GM23338 (cell line): ENCODE data around the gene ARSI. TPM values are rescaled to one million over a fixed set of nuclear protein-coding genes. Genes with fewer than 3 reads are reported as not detected.

Experiments
- ATAC-seq: fragments of 200-7000 bp; cut with Tn5 transposase; 3 replicates; pipeline ENCODE4 v1.9.1; 2020
- DNase-seq: peaks from one replicate; pipeline ENCODE4 v3.0.0-alpha.2; 2015; ENCODE audit warnings: low spot score
- H2AFZ ChIP-seq: fragments of 200-600 bp; sonication (generic); 2 replicates; pipeline ENCODE4 v1.8.0; 2016; ENCODE audit warnings: antibody characterized with exemption, mild to moderate bottlenecking, moderate library complexity
- H3F3A ChIP-seq: fragments of 200-600 bp; sonication (generic); replicated peaks from 2 replicates; pipeline ENCODE4 v1.8.0; 2017; ENCODE audit warnings: antibody characterized with exemption, mixed run types, low read depth
- H3K27ac ChIP-seq: fragments of 200-600 bp; sonication (generic); 2 replicates; pipeline ENCODE4 v1.6.1; 2016; ENCODE audit warnings: low read depth
- H3K27me3 ChIP-seq: fragments of 200-600 bp; sonication (generic); 2 replicates; pipeline ENCODE4 v1.8.0; 2016; ENCODE audit warnings: mild to moderate bottlenecking, mixed run types, moderate library complexity; ENCODE audit not compliant: insufficient read depth
- H3K36me3 ChIP-seq: fragments of 200-600 bp; sonication (generic); 2 replicates; pipeline ENCODE4 v1.8.0; 2016; ENCODE audit warnings: mild to moderate bottlenecking; ENCODE audit not compliant: insufficient read depth
- H3K4me1 ChIP-seq: fragments of 200-600 bp; sonication (generic); 2 replicates; pipeline ENCODE4 v1.8.0; 2016; ENCODE audit warnings: mild to moderate bottlenecking, moderate library complexity; ENCODE audit not compliant: insufficient read depth
- H3K4me2 ChIP-seq: fragments of 200-600 bp; sonication (generic); 2 replicates; pipeline ENCODE4 v1.7.1; 2017; ENCODE audit warnings: mixed run types
- H3K4me3 ChIP-seq: fragments of 200-600 bp; sonication (generic); 2 replicates; pipeline ENCODE4 v1.6.1; 2016; ENCODE audit warnings: mixed run types
- H3K79me2 ChIP-seq: fragments of 200-600 bp; sonication (generic); replicated peaks from 2 replicates; pipeline ENCODE4 v1.8.0; 2017; ENCODE audit warnings: mild to moderate bottlenecking; ENCODE audit not compliant: insufficient read depth
- H3K9me2 ChIP-seq: fragments of 200-600 bp; sonication (generic); 2 replicates; pipeline ENCODE4 v1.8.0; 2017; ENCODE audit not compliant: insufficient read depth
- H4K20me1 ChIP-seq: fragments of 200-600 bp; sonication (generic); replicated peaks from 2 replicates; pipeline ENCODE4 v1.8.0; 2017; ENCODE audit warnings: mild to moderate bottlenecking; ENCODE audit not compliant: insufficient read depth
- H3K27ac Mint-ChIP-seq: 2 replicates; pipeline ENCODE4 v1.8.0; 2020; ENCODE audit warnings: inconsistent platforms, mild to moderate bottlenecking, moderate library complexity, mixed read lengths
- H3K27me3 Mint-ChIP-seq: 3 replicates; pipeline ENCODE4 v1.8.0; 2022; ENCODE audit warnings: low read depth, mild to moderate bottlenecking, moderate library complexity, mixed read lengths, inconsistent platforms; ENCODE audit not compliant: insufficient read depth, poor library complexity
- H3K36me3 Mint-ChIP-seq: 3 replicates; pipeline ENCODE4 v1.8.0; 2021; ENCODE audit warnings: low read depth, mild to moderate bottlenecking, inconsistent platforms, moderate library complexity, mixed read lengths
- H3K4me1 Mint-ChIP-seq: 3 replicates; pipeline ENCODE4 v1.8.0; 2020; ENCODE audit warnings: mild to moderate bottlenecking, inconsistent platforms, mixed read lengths
- H3K4me3 Mint-ChIP-seq: 3 replicates; pipeline ENCODE4 v1.8.0; 2021; ENCODE audit warnings: moderate library complexity, mild to moderate bottlenecking, inconsistent platforms, mixed read lengths
- H3K9me3 Mint-ChIP-seq: 3 replicates; pipeline ENCODE4 v1.8.0; 2020; ENCODE audit warnings: moderate library complexity, mild to moderate bottlenecking, inconsistent platforms, mixed read lengths
- EZH2 ChIP-seq: fragments of 200-600 bp; sonication (generic); IDR thresholded peaks from one replicate; pipeline ENCODE4 v1.8.0; 2017; ENCODE audit warnings: antibody characterized with exemption, mild to moderate bottlenecking, low read depth; ENCODE audit not compliant: unreplicated experiment
- EZH2phosphoT487 ChIP-seq: fragments of 200-600 bp; sonication (generic); IDR thresholded peaks from one replicate; pipeline ENCODE4 v1.8.1; 2018; ENCODE audit warnings: antibody characterized with exemption; ENCODE audit not compliant: unreplicated experiment
- JUNB ChIP-seq: IDR thresholded peaks from one replicate; pipeline ENCODE4 v1.6.1; 2016; ENCODE audit warnings: antibody characterized with exemption; ENCODE audit not compliant: unreplicated experiment
- NANOG ChIP-seq: IDR thresholded peaks from 2 replicates; pipeline ENCODE4 v1.6.1; 2016; ENCODE audit warnings: antibody characterized with exemption, borderline replicate concordance
- POLR2AphosphoS5 ChIP-seq: IDR thresholded peaks from 2 replicates; pipeline ENCODE4 v1.6.1; 2016; ENCODE audit warnings: antibody characterized with exemption, low read depth
- STAT1 ChIP-seq: IDR thresholded peaks from one replicate; pipeline ENCODE4 v1.6.1; 2016; ENCODE audit warnings: antibody characterized with exemption; ENCODE audit not compliant: unreplicated experiment
- ZNF114 ChIP-seq: fragments of 250-450 bp; sonication (Bioruptor Pico); IDR thresholded peaks from 2 replicates; pipeline ENCODE4 v1.5.0; 2020; ENCODE audit warnings: mild to moderate bottlenecking, moderate library complexity
- ZNF331 ChIP-seq: fragments of 250-450 bp; sonication (Bioruptor Pico); IDR thresholded peaks from 2 replicates; pipeline ENCODE4 v1.5.0; 2020; ENCODE audit warnings: low read depth, mild to moderate bottlenecking, moderate library complexity
- polyA plus RNA-seq: library from polyadenylated mRNA; unstranded; fragments of >200 nt; fragmentation: Nextera tagmentation; extraction: Ambion mirVana; gene quantifications from 2 replicates; pipeline ENCODE4 v1.2.1, GENCODE V29; 2016
- total RNA-seq: library from RNA; depleted of rRNA; stranded (reverse); fragments of >200 nt; shearing (Covaris generic); gene quantifications from 2 replicates; pipeline ENCODE4 v1.2.3, GENCODE V29; 2014
- TF ChIP-seq, protein P1 (sequence below), 2 experiments: fragments of 200-600 bp in 1 of 2; sonication (generic) in 1 of 2; conservative IDR thresholded peaks; 2 replicates each; pipeline versions ENCODE4 v1.5.1 to v1.6.1; 2016 to 2017; ENCODE audit warnings: antibody characterized with exemption in 2 of 2, low read depth in 2 of 2, mild to moderate bottlenecking in 2 of 2, moderate library complexity in 1 of 2
- TF ChIP-seq, protein P2 (sequence below): fragments of 250-450 bp; sonication (Bioruptor Pico); IDR thresholded peaks from 2 replicates; pipeline ENCODE4 v1.5.0; 2020; ENCODE audit warnings: mild to moderate bottlenecking, moderate library complexity
- TF ChIP-seq, protein P3 (sequence below): IDR thresholded peaks from 2 replicates; pipeline ENCODE4 v1.6.1; 2016; ENCODE audit warnings: antibody characterized with exemption

Gene ARSI
- total and polyA plus RNA-seq, 2 experiments from 2014 or later, result 0.99 to 6.9 TPM

DNA sequence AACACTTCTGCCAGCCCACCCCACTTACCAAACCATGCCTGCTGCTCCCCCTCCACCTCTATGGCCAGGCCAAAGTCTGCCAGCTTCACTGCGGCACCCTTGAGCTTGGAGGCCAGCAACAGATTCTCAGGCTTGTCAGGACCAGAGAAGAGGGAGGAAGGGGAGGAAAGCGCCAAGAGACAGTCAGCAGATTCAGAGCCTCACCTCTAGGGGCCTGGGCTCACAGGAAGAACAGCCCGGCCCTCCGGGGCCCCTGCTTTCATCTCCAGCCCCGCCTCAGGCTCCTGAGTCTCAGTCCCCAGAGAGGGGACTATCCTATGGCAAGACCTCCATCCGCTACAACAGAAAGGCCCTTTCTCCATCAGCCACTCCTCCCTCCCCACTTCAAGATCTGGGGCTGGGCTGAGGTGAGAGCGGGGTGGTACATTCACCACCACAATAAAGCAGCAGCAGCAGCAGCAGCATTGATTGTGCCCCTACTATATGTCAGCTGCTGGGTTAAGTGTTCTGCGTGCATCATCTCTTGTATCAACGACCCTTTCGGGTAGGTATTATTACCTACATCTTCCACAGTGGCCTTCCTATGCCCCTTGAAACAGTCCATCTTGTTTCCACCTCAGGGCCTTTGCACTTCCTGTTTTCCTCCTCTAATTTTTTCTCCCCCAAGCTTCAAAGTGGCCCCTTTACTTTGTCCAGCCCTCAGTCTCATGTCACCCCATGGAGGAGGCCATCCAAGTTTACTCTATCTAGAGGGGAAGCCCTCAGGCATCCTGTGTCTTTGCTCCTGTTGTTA lies 49.1 kb downstream of the ARSI start:
- H3K27me3 Mint-ChIP-seq, result peaks cover 9% of the 10 kb centered on the region
- Histone ChIP-seq H3K27ac (no peak overlapping the region), H3K4me3 (no peak overlapping the region), H3K36me3 (no peaks in the 10 kb centered on the region), H3K4me2 (no peak overlapping the region), H3K27me3 (no peaks in the 10 kb centered on the region), H3K9me2 (no peaks in the 10 kb centered on the region), H4K20me1 (no peaks in the 10 kb centered on the region), H3K4me1 (peaks cover 6% of the 10 kb centered on the region; the same call in 1 of the 2 replicates), H2AFZ (no peak overlapping the region), H3F3A (no peaks in the 10 kb centered on the region), H3K79me2 (no peaks in the 10 kb centered on the region)
- no peaks in the 10 kb centered on the region for H3K36me3 Mint-ChIP-seq
- H3K4me1 Mint-ChIP-seq, result peaks cover 7% of the 10 kb centered on the region
- TF ChIP-seq JUNB, result no peak
- TF ChIP-seq, protein P1, sequence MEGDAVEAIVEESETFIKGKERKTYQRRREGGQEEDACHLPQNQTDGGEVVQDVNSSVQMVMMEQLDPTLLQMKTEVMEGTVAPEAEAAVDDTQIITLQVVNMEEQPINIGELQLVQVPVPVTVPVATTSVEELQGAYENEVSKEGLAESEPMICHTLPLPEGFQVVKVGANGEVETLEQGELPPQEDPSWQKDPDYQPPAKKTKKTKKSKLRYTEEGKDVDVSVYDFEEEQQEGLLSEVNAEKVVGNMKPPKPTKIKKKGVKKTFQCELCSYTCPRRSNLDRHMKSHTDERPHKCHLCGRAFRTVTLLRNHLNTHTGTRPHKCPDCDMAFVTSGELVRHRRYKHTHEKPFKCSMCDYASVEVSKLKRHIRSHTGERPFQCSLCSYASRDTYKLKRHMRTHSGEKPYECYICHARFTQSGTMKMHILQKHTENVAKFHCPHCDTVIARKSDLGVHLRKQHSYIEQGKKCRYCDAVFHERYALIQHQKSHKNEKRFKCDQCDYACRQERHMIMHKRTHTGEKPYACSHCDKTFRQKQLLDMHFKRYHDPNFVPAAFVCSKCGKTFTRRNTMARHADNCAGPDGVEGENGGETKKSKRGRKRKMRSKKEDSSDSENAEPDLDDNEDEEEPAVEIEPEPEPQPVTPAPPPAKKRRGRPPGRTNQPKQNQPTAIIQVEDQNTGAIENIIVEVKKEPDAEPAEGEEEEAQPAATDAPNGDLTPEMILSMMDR (conservative IDR thresholded peaks at IDR 0.05; ENCODE audit: low read depth in 2 of 2), result peak in 1 of 2 experiments; percentile 21; a peak in 1 of 4 replicates
- H3K9me3 Mint-ChIP-seq, result no peaks in the 10 kb centered on the region
- H3K4me3 Mint-ChIP-seq, result no peak overlapping the region
- DNase-seq (peak; percentile 61), ATAC-seq (peak; percentile 70)
- H3K27ac Mint-ChIP-seq, result no peak overlapping the region

DNA sequence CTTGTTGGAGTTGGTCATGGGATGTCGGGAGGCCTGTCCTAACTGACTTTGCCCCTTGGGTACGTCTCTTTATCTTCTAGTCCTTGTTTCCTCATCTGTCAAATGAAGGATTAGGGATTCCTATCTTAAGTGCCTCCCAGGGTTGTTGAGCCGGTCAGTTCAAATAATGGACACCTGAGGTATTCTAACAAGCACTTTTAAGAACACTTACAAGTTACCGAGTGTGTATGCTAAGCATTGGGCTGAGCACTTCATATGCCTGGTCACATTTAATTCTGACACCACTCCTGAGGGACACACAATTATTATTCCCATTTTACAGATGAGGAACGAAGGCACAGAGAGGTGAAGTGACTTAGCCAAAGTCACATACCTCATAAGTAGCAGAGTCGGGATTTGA lies 50.2 kb downstream of the ARSI start:
- Mint-ChIP-seq H3K36me3 (no peaks in the 10 kb centered on the region), H3K4me3 (no peak overlapping the region), H3K9me3 (no peaks in the 10 kb centered on the region), H3K27me3 (peaks cover 11% of the 10 kb centered on the region), H3K4me1 (peaks cover 7% of the 10 kb centered on the region), H3K27ac (no peak overlapping the region)
- no peak overlapping the region for H3K4me2 ChIP-seq
- H4K20me1 ChIP-seq, result no peaks in the 10 kb centered on the region
- H3K27me3 ChIP-seq, result no peaks in the 10 kb centered on the region
- H3F3A ChIP-seq, result no peaks in the 10 kb centered on the region
- no peak overlapping the region for H3K4me3 ChIP-seq
- H2AFZ ChIP-seq, result no peak overlapping the region
- H3K36me3 ChIP-seq, result no peaks in the 10 kb centered on the region
- peaks cover 6% of the 10 kb centered on the region; the same call in 1 of the 2 replicates for H3K4me1 ChIP-seq
- no peaks in the 10 kb centered on the region for H3K9me2 ChIP-seq
- H3K79me2 ChIP-seq, result no peaks in the 10 kb centered on the region
- ATAC-seq (no peak), DNase-seq (no peak)
- H3K27ac ChIP-seq, result no peak overlapping the region
- TF ChIP-seq EZH2 (no peak), JUNB (no peak), ZNF114 (CRISPR knock-in tag) (no peak), EZH2phosphoT487 (no peak), ZNF331 (no peak), STAT1 (no peak), POLR2AphosphoS5 (no peak), NANOG (no peak)
- TF ChIP-seq, protein P2, sequence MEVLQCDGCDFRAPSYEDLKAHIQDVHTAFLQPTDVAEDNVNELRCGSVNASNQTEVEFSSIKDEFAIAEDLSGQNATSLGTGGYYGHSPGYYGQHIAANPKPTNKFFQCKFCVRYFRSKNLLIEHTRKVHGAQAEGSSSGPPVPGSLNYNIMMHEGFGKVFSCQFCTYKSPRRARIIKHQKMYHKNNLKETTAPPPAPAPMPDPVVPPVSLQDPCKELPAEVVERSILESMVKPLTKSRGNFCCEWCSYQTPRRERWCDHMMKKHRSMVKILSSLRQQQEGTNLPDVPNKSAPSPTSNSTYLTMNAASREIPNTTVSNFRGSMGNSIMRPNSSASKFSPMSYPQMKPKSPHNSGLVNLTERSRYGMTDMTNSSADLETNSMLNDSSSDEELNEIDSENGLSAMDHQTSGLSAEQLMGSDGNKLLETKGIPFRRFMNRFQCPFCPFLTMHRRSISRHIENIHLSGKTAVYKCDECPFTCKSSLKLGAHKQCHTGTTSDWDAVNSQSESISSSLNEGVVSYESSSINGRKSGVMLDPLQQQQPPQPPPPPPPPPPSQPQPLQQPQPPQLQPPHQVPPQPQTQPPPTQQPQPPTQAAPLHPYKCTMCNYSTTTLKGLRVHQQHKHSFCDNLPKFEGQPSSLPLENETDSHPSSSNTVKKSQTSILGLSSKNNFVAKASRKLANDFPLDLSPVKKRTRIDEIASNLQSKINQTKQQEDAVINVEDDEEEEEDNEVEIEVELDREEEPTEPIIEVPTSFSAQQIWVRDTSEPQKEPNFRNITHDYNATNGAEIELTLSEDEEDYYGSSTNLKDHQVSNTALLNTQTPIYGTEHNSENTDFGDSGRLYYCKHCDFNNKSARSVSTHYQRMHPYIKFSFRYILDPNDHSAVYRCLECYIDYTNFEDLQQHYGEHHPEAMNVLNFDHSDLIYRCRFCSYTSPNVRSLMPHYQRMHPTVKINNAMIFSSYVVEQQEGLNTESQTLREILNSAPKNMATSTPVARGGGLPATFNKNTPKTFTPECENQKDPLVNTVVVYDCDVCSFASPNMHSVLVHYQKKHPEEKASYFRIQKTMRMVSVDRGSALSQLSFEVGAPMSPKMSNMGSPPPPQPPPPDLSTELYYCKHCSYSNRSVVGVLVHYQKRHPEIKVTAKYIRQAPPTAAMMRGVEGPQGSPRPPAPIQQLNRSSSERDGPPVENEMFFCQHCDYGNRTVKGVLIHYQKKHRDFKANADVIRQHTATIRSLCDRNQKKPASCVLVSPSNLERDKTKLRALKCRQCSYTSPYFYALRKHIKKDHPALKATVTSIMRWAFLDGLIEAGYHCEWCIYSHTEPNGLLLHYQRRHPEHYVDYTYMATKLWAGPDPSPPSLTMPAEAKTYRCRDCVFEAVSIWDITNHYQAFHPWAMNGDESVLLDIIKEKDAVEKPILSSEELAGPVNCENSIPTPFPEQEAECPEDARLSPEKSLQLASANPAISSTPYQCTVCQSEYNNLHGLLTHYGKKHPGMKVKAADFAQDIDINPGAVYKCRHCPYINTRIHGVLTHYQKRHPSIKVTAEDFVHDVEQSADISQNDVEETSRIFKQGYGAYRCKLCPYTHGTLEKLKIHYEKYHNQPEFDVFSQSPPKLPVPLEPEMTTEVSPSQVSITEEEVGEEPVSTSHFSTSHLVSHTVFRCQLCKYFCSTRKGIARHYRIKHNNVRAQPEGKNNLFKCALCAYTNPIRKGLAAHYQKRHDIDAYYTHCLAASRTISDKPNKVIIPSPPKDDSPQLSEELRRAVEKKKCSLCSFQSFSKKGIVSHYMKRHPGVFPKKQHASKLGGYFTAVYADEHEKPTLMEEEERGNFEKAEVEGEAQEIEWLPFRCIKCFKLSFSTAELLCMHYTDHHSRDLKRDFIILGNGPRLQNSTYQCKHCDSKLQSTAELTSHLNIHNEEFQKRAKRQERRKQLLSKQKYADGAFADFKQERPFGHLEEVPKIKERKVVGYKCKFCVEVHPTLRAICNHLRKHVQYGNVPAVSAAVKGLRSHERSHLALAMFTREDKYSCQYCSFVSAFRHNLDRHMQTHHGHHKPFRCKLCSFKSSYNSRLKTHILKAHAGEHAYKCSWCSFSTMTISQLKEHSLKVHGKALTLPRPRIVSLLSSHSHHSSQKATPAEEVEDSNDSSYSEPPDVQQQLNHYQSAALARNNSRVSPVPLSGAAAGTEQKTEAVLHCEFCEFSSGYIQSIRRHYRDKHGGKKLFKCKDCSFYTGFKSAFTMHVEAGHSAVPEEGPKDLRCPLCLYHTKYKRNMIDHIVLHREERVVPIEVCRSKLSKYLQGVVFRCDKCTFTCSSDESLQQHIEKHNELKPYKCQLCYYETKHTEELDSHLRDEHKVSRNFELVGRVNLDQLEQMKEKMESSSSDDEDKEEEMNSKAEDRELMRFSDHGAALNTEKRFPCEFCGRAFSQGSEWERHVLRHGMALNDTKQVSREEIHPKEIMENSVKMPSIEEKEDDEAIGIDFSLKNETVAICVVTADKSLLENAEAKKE (CRISPR knock-in tag), result no peak
- TF ChIP-seq, protein P3, sequence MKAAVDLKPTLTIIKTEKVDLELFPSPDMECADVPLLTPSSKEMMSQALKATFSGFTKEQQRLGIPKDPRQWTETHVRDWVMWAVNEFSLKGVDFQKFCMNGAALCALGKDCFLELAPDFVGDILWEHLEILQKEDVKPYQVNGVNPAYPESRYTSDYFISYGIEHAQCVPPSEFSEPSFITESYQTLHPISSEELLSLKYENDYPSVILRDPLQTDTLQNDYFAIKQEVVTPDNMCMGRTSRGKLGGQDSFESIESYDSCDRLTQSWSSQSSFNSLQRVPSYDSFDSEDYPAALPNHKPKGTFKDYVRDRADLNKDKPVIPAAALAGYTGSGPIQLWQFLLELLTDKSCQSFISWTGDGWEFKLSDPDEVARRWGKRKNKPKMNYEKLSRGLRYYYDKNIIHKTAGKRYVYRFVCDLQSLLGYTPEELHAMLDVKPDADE, result no peak
